GM23338 (cell line): ENCODE results near the gene ASB2. TPM values are rescaled to one million over a fixed set of nuclear protein-coding genes. Genes with fewer than 3 reads are reported as not detected.

ENCODE experiments used
- ATAC-seq: fragments of 200-7000 bp; cut with Tn5 transposase; 3 replicates; pipeline ENCODE4 v1.9.1; 2020
- DNase-seq: peaks from one replicate; pipeline ENCODE4 v3.0.0-alpha.2; 2015; ENCODE audit warnings: low spot score
- H2AFZ ChIP-seq: fragments of 200-600 bp; sonication (generic); 2 replicates; pipeline ENCODE4 v1.8.0; 2016; ENCODE audit warnings: antibody characterized with exemption, mild to moderate bottlenecking, moderate library complexity
- H3F3A ChIP-seq: fragments of 200-600 bp; sonication (generic); replicated peaks from 2 replicates; pipeline ENCODE4 v1.8.0; 2017; ENCODE audit warnings: antibody characterized with exemption, mixed run types, low read depth
- H3K27ac ChIP-seq: fragments of 200-600 bp; sonication (generic); 2 replicates; pipeline ENCODE4 v1.6.1; 2016; ENCODE audit warnings: low read depth
- H3K27me3 ChIP-seq: fragments of 200-600 bp; sonication (generic); 2 replicates; pipeline ENCODE4 v1.8.0; 2016; ENCODE audit warnings: mild to moderate bottlenecking, mixed run types, moderate library complexity; ENCODE audit not compliant: insufficient read depth
- H3K36me3 ChIP-seq: fragments of 200-600 bp; sonication (generic); 2 replicates; pipeline ENCODE4 v1.8.0; 2016; ENCODE audit warnings: mild to moderate bottlenecking; ENCODE audit not compliant: insufficient read depth
- H3K4me1 ChIP-seq: fragments of 200-600 bp; sonication (generic); 2 replicates; pipeline ENCODE4 v1.8.0; 2016; ENCODE audit warnings: mild to moderate bottlenecking, moderate library complexity; ENCODE audit not compliant: insufficient read depth
- H3K4me2 ChIP-seq: fragments of 200-600 bp; sonication (generic); 2 replicates; pipeline ENCODE4 v1.7.1; 2017; ENCODE audit warnings: mixed run types
- H3K4me3 ChIP-seq: fragments of 200-600 bp; sonication (generic); 2 replicates; pipeline ENCODE4 v1.6.1; 2016; ENCODE audit warnings: mixed run types
- H3K79me2 ChIP-seq: fragments of 200-600 bp; sonication (generic); replicated peaks from 2 replicates; pipeline ENCODE4 v1.8.0; 2017; ENCODE audit warnings: mild to moderate bottlenecking; ENCODE audit not compliant: insufficient read depth
- H3K9me2 ChIP-seq: fragments of 200-600 bp; sonication (generic); 2 replicates; pipeline ENCODE4 v1.8.0; 2017; ENCODE audit not compliant: insufficient read depth
- H4K20me1 ChIP-seq: fragments of 200-600 bp; sonication (generic); replicated peaks from 2 replicates; pipeline ENCODE4 v1.8.0; 2017; ENCODE audit warnings: mild to moderate bottlenecking; ENCODE audit not compliant: insufficient read depth
- H3K27ac Mint-ChIP-seq: 2 replicates; pipeline ENCODE4 v1.8.0; 2020; ENCODE audit warnings: inconsistent platforms, mild to moderate bottlenecking, moderate library complexity, mixed read lengths
- H3K27me3 Mint-ChIP-seq: 3 replicates; pipeline ENCODE4 v1.8.0; 2022; ENCODE audit warnings: low read depth, mild to moderate bottlenecking, moderate library complexity, mixed read lengths, inconsistent platforms; ENCODE audit not compliant: insufficient read depth, poor library complexity
- H3K36me3 Mint-ChIP-seq: 3 replicates; pipeline ENCODE4 v1.8.0; 2021; ENCODE audit warnings: low read depth, mild to moderate bottlenecking, inconsistent platforms, moderate library complexity, mixed read lengths
- H3K4me1 Mint-ChIP-seq: 3 replicates; pipeline ENCODE4 v1.8.0; 2020; ENCODE audit warnings: mild to moderate bottlenecking, inconsistent platforms, mixed read lengths
- H3K4me3 Mint-ChIP-seq: 3 replicates; pipeline ENCODE4 v1.8.0; 2021; ENCODE audit warnings: moderate library complexity, mild to moderate bottlenecking, inconsistent platforms, mixed read lengths
- H3K9me3 Mint-ChIP-seq: 3 replicates; pipeline ENCODE4 v1.8.0; 2020; ENCODE audit warnings: moderate library complexity, mild to moderate bottlenecking, inconsistent platforms, mixed read lengths
- CREB1 ChIP-seq: fragments of 250-450 bp; sonication (Bioruptor Pico); IDR thresholded peaks from 2 replicates; pipeline ENCODE4 v1.5.0; 2020; ENCODE audit warnings: low read depth, mild to moderate bottlenecking, moderate library complexity
- ETS1 ChIP-seq: IDR thresholded peaks from 2 replicates; pipeline ENCODE4 v1.6.1; 2016; ENCODE audit warnings: antibody characterized with exemption
- EZH2phosphoT487 ChIP-seq: fragments of 200-600 bp; sonication (generic); IDR thresholded peaks from one replicate; pipeline ENCODE4 v1.8.1; 2018; ENCODE audit warnings: antibody characterized with exemption; ENCODE audit not compliant: unreplicated experiment
- JUNB ChIP-seq: IDR thresholded peaks from one replicate; pipeline ENCODE4 v1.6.1; 2016; ENCODE audit warnings: antibody characterized with exemption; ENCODE audit not compliant: unreplicated experiment
- NANOG ChIP-seq: IDR thresholded peaks from 2 replicates; pipeline ENCODE4 v1.6.1; 2016; ENCODE audit warnings: antibody characterized with exemption, borderline replicate concordance
- POLR2AphosphoS5 ChIP-seq: IDR thresholded peaks from 2 replicates; pipeline ENCODE4 v1.6.1; 2016; ENCODE audit warnings: antibody characterized with exemption, low read depth
- REST ChIP-seq: IDR thresholded peaks from one replicate; pipeline ENCODE4 v1.6.1; 2018; ENCODE audit warnings: antibody characterized with exemption; ENCODE audit not compliant: unreplicated experiment
- STAT1 ChIP-seq: IDR thresholded peaks from one replicate; pipeline ENCODE4 v1.6.1; 2016; ENCODE audit warnings: antibody characterized with exemption; ENCODE audit not compliant: unreplicated experiment
- ZNF114 ChIP-seq: fragments of 250-450 bp; sonication (Bioruptor Pico); IDR thresholded peaks from 2 replicates; pipeline ENCODE4 v1.5.0; 2020; ENCODE audit warnings: mild to moderate bottlenecking, moderate library complexity
- ZNF462 ChIP-seq: fragments of 250-450 bp; sonication (Bioruptor Pico); IDR thresholded peaks from 2 replicates; pipeline ENCODE4 v1.5.0; 2020; ENCODE audit warnings: mild to moderate bottlenecking, moderate library complexity
- polyA plus RNA-seq: library from polyadenylated mRNA; unstranded; fragments of >200 nt; fragmentation: Nextera tagmentation; extraction: Ambion mirVana; gene quantifications from 2 replicates; pipeline ENCODE4 v1.2.1, GENCODE V29; 2016
- total RNA-seq: library from RNA; depleted of rRNA; stranded (reverse); fragments of >200 nt; shearing (Covaris generic); gene quantifications from 2 replicates; pipeline ENCODE4 v1.2.3, GENCODE V29; 2014

The ASB2 gene
- total and polyA plus RNA-seq, 2 experiments from 2014 or later, result 1.2 to 1.7 TPM

- H4K20me1 ChIP-seq, result no peaks in the 10 kb centered on the region
- H3K4me3 Mint-ChIP-seq, result no peak overlapping the region
- ATAC-seq (no peak), DNase-seq (no peak)
- H3K9me2 ChIP-seq, result no peaks in the 10 kb centered on the region
- peaks cover 7% of the 10 kb centered on the region for H3K27me3 Mint-ChIP-seq
- peaks cover 8% of the 10 kb centered on the region for H3K4me1 Mint-ChIP-seq
- H3F3A ChIP-seq, result no peaks in the 10 kb centered on the region
- H3K27ac ChIP-seq, result no peak overlapping the region
- no peaks in the 10 kb centered on the region for H3K9me3 Mint-ChIP-seq
- H2AFZ ChIP-seq, result no peak overlapping the region
- H3K79me2 ChIP-seq, result no peaks in the 10 kb centered on the region
- H3K36me3 ChIP-seq, result no peaks in the 10 kb centered on the region
- H3K4me2 ChIP-seq, result no peak overlapping the region
- no peaks in the 10 kb centered on the region; the same call in 1 of the 2 replicates for H3K4me1 ChIP-seq
- H3K27me3 ChIP-seq, result no peaks in the 10 kb centered on the region
- no peaks in the 10 kb centered on the region for H3K36me3 Mint-ChIP-seq
- no peak overlapping the region for H3K27ac Mint-ChIP-seq
- TF ChIP-seq ZNF114, result no peak
- TF ChIP-seq ETS1, result no peak
- TF ChIP-seq EZH2phosphoT487, result no peak
- TF ChIP-seq NANOG, result no peak
- no peak for TF ChIP-seq REST
- TF ChIP-seq JUNB, result no peak
- TF ChIP-seq CREB1 (CRISPR knock-in tag), result no peak
- TF ChIP-seq POLR2AphosphoS5, result no peak
- no peak overlapping the region for H3K4me3 ChIP-seq
Measured at GRCh38 chr14:93970965-93971634, 5.3 kb downstream of the ASB2 start.

- H3K27me3 ChIP-seq, result no peaks in the 10 kb centered on the region
- peaks cover 2% of the 10 kb centered on the region for H3K4me1 Mint-ChIP-seq
- no peak overlapping the region for H3K4me3 Mint-ChIP-seq
- H3K9me3 Mint-ChIP-seq, result no peaks in the 10 kb centered on the region
- H3F3A ChIP-seq, result no peaks in the 10 kb centered on the region
- DNase-seq (peak; percentile 46), ATAC-seq (peak; percentile 88)
- H3K4me3 ChIP-seq, result no peak overlapping the region
- H2AFZ ChIP-seq, result no peak overlapping the region
- no peak overlapping the region for H3K4me2 ChIP-seq
- H3K4me1 ChIP-seq, result no peaks in the 10 kb centered on the region; the same call in 1 of the 2 replicates
- H4K20me1 ChIP-seq, result no peaks in the 10 kb centered on the region
- no peak overlapping the region for H3K27ac ChIP-seq
- no peaks in the 10 kb centered on the region for H3K79me2 ChIP-seq
- peaks cover 3% of the 10 kb centered on the region for H3K27me3 Mint-ChIP-seq
- H3K9me2 ChIP-seq, result no peaks in the 10 kb centered on the region
- no peak overlapping the region for H3K27ac Mint-ChIP-seq
- no peaks in the 10 kb centered on the region for H3K36me3 ChIP-seq
- H3K36me3 Mint-ChIP-seq, result no peaks in the 10 kb centered on the region
- TF ChIP-seq STAT1 (no peak), EZH2phosphoT487 (no peak), ZNF462 (no peak)
Measured at GRCh38 chr14:93970585-93970964, 5.8 kb downstream of the ASB2 start.
